Activated CD8-positive, alpha-beta memory T cell treated with anti-CD3 and anti-CD28 coated beads, Interleukin-2, amount 10 ng/mL, durations not matched to agents 7 days and 5 days (primary cell): ENCODE measurements around the gene E4F1. TPM values are rescaled to one million over a fixed set of nuclear protein-coding genes. Genes with fewer than 3 reads are reported as not detected.

ENCODE experiments used
- ATAC-seq: fragments of 150-1000 bp; cut with Tn5 transposase; one replicate; pipeline ENCODE4 v1.10.0; 2021; ENCODE audit warnings: moderate library complexity
- CTCF ChIA-PET: fragments of 350-600 bp; sonication (Branson Sonifier 250); formaldehyde crosslinking; loops from one replicate; lab custom pipeline; 2021; ENCODE audit warnings: antibody characterized with exemption; lab: Charles Lee
- DNase-seq: peaks from one replicate; pipeline ENCODE4 v3.0.0-alpha.2; 2020
- H3K27ac Mint-ChIP-seq: one replicate; pipeline ENCODE4 v1.8.0; 2021; ENCODE audit warnings: mild to moderate bottlenecking, mixed read lengths
- H3K27me3 Mint-ChIP-seq: one replicate; pipeline ENCODE4 v1.8.0; 2021; ENCODE audit warnings: mixed read lengths
- H3K36me3 Mint-ChIP-seq: one replicate; pipeline ENCODE4 v1.8.0; 2021; ENCODE audit warnings: mild to moderate bottlenecking, mixed read lengths
- H3K4me1 Mint-ChIP-seq: one replicate; pipeline ENCODE4 v1.8.0; 2021; ENCODE audit warnings: mixed read lengths
- H3K4me3 Mint-ChIP-seq: one replicate; pipeline ENCODE4 v1.8.0; 2021; ENCODE audit warnings: mild to moderate bottlenecking, moderate library complexity, mixed read lengths
- H3K9me3 Mint-ChIP-seq: one replicate; pipeline ENCODE4 v1.8.0; 2022; ENCODE audit warnings: low read depth, mixed read lengths
- total RNA-seq, 2 experiments: library from RNA; stranded (reverse); gene quantifications; one replicate each; pipeline ENCODE4 v1.2.3, GENCODE V29; 2021

E4F1 gene
- total RNA-seq, 2 experiments from 2014 or later, result 31.3 to 37.1 TPM

GRCh38 chr16:2212362-2213324 is 10.7 kb upstream of the E4F1 start:
- ATAC-seq (no peak), DNase-seq (no peak)
- no peaks in the 10 kb centered on the region for H3K9me3 Mint-ChIP-seq
- peaks cover 23% of the 10 kb centered on the region for H3K4me1 Mint-ChIP-seq
- H3K36me3 Mint-ChIP-seq, result peaks cover 8% of the 10 kb centered on the region
- H3K4me3 Mint-ChIP-seq, result peak overlapping the region; percentile 75
- H3K27me3 Mint-ChIP-seq, result no peaks in the 10 kb centered on the region
- CTCF ChIA-PET, result interaction anchor here (1.3 kb wide), 1 partner anchor 10 kb away, joined by 3 read pairs; the partner anchor contains the start of gene E4F1
- peak overlapping the region; percentile 76 for H3K27ac Mint-ChIP-seq

- Mint-ChIP-seq H3K27ac (peak overlapping the region; percentile 76), H3K36me3 (peaks cover 6% of the 10 kb centered on the region), H3K9me3 (no peaks in the 10 kb centered on the region), H3K4me1 (peaks cover 22% of the 10 kb centered on the region), H3K4me3 (peak overlapping the region; percentile 75), H3K27me3 (no peaks in the 10 kb centered on the region)
- ATAC-seq (no peak), DNase-seq (no peak)
- CTCF ChIA-PET, result interaction anchor here (0.6 to 1.4 kb wide), 6 partner anchors 8 to 74 kb away, joined by 3 to 9 read pairs (median 3); partner anchors contain the start of gene ECI1
Observed at GRCh38 chr16:2213817-2214718, 9.3 kb upstream of the E4F1 start.

GRCh38 chr16:2214719-2214968 is 8.7 kb upstream of the E4F1 start, which contains the start of gene PGP:
TSS of gene PGP (minus strand) at chr16:2214840. CDS start at chr16:2214777, 63 bp downstream.
- DNase-seq, result no peak
- Mint-ChIP-seq H3K27me3 (no peaks in the 10 kb centered on the region), H3K4me1 (peaks cover 22% of the 10 kb centered on the region), H3K27ac (peak within 1 kb of the TSS; percentile 91), H3K36me3 (peaks cover 6% of the 10 kb centered on the region), H3K9me3 (no peaks in the 10 kb centered on the region), H3K4me3 (peak within 1 kb of the TSS; percentile 89)
- peak; percentile 96 for ATAC-seq
- CTCF ChIA-PET, result interaction anchor here (0.6 to 1.6 kb wide), 9 partner anchors 8 to 74 kb away, joined by 3 to 9 read pairs (median 3); partner anchors contain the start of gene ECI1

GRCh38 chr16:2216330-2216729 is 7.1 kb upstream of the E4F1 start:
- Mint-ChIP-seq H3K4me3 (peak overlapping the region; percentile 36), H3K27me3 (no peaks in the 10 kb centered on the region), H3K9me3 (no peaks in the 10 kb centered on the region), H3K4me1 (peaks cover 22% of the 10 kb centered on the region), H3K36me3 (peaks cover 6% of the 10 kb centered on the region), H3K27ac (peak overlapping the region; percentile 57)
- DNase-seq (no peak), ATAC-seq (no peak)
- CTCF ChIA-PET, result interaction anchor here (1.2 to 1.6 kb wide), 2 partner anchors 10 to 35 kb away, joined by 3 to 5 read pairs; partner anchors contain the start of gene ECI1

GRCh38 chr16:2223942-2224486 is 623 bp downstream of the E4F1 start:
- Mint-ChIP-seq H3K4me1 (peaks cover 22% of the 10 kb centered on the region), H3K27me3 (no peaks in the 10 kb centered on the region), H3K4me3 (peak overlapping the region; percentile 78), H3K9me3 (no peaks in the 10 kb centered on the region), H3K27ac (peak overlapping the region; percentile 76), H3K36me3 (no peaks in the 10 kb centered on the region)
- DNase-seq (peak; percentile 65), ATAC-seq (peak; percentile 25)
- CTCF ChIA-PET, result interaction anchor here (1.4 kb wide), 1 partner anchor 116 kb away, joined by 3 read pairs; the partner anchor contains the start of gene ABCA3

GRCh38 chr16:2226245-2226793 is 2.9 kb downstream of the E4F1 start:
- Mint-ChIP-seq H3K4me1 (peaks cover 22% of the 10 kb centered on the region), H3K9me3 (no peaks in the 10 kb centered on the region), H3K27ac (peak overlapping the region; percentile 36), H3K27me3 (no peaks in the 10 kb centered on the region), H3K4me3 (no peak overlapping the region), H3K36me3 (no peaks in the 10 kb centered on the region)
- CTCF ChIA-PET, result interaction anchor here (0.7 to 2.6 kb wide), 3 partner anchors 21 to 128 kb away, joined by 3 to 18 read pairs (median 4); partner anchors contain the start of genes ECI1 and MLST8
- ATAC-seq, result no peak
- DNase-seq, result no peak

- no peaks in the 10 kb centered on the region for H3K36me3 Mint-ChIP-seq
- no peak overlapping the region for H3K4me3 Mint-ChIP-seq
- H3K27ac Mint-ChIP-seq, result peak overlapping the region; percentile 6
- DNase-seq (no peak), ATAC-seq (no peak)
- H3K4me1 Mint-ChIP-seq, result peaks cover 22% of the 10 kb centered on the region
- no peaks in the 10 kb centered on the region for H3K27me3 Mint-ChIP-seq
- CTCF ChIA-PET, result interaction anchor here (1.3 to 2.6 kb wide), 2 partner anchors 22 to 24 kb away, joined by 4 to 18 read pairs; partner anchors contain the start of genes ECI1 and MLST8
- no peaks in the 10 kb centered on the region for H3K9me3 Mint-ChIP-seq
Observed at GRCh38 chr16:2226918-2227317, 3.5 kb downstream of the E4F1 start.

- H3K4me3 Mint-ChIP-seq, result no peak overlapping the region
- H3K9me3 Mint-ChIP-seq, result no peaks in the 10 kb centered on the region
- no peaks in the 10 kb centered on the region for H3K36me3 Mint-ChIP-seq
- no peak overlapping the region for H3K27ac Mint-ChIP-seq
- DNase-seq (no peak), ATAC-seq (no peak)
- H3K4me1 Mint-ChIP-seq, result peaks cover 19% of the 10 kb centered on the region
- CTCF ChIA-PET, result no interaction called here
- no peaks in the 10 kb centered on the region for H3K27me3 Mint-ChIP-seq
Observed at GRCh38 chr16:2228161-2228824, 4.9 kb downstream of the E4F1 start.

- Mint-ChIP-seq H3K36me3 (no peaks in the 10 kb centered on the region), H3K4me1 (peaks cover 19% of the 10 kb centered on the region)
- no peak for ATAC-seq
Observed at GRCh38 chr16:2229091-2229490, 5.7 kb downstream of the E4F1 start.

GRCh38 chr16:2229632-2230250 is 6.3 kb downstream of the E4F1 start:
- Mint-ChIP-seq H3K4me3 (no peak overlapping the region), H3K27ac (no peak overlapping the region), H3K4me1 (peaks cover 13% of the 10 kb centered on the region), H3K36me3 (no peaks in the 10 kb centered on the region), H3K27me3 (no peaks in the 10 kb centered on the region), H3K9me3 (no peaks in the 10 kb centered on the region)
- ATAC-seq (no peak), DNase-seq (no peak)
- CTCF ChIA-PET, result no interaction called here

More at GRCh38 chr16:2229091-2229490, 5.7 kb downstream of the E4F1 start:
- no peaks in the 10 kb centered on the region for H3K9me3 Mint-ChIP-seq
- CTCF ChIA-PET, result no interaction called here
- H3K4me3 Mint-ChIP-seq, result no peak overlapping the region
- H3K27ac Mint-ChIP-seq, result no peak overlapping the region
- no peak for DNase-seq
- no peaks in the 10 kb centered on the region for H3K27me3 Mint-ChIP-seq

GRCh38 chr16:2230376-2230775 is 7.0 kb downstream of the E4F1 start:
- ATAC-seq, result no peak
- no peak overlapping the region for H3K4me3 Mint-ChIP-seq
- peaks cover 9% of the 10 kb centered on the region for H3K4me1 Mint-ChIP-seq
- H3K27ac Mint-ChIP-seq, result no peak overlapping the region
- CTCF ChIA-PET, result interaction anchor here (0.7 kb wide), 1 partner anchor 20 kb away, joined by 3 read pairs; the partner anchor contains the start of gene ECI1
- H3K27me3 Mint-ChIP-seq, result no peaks in the 10 kb centered on the region
- H3K36me3 Mint-ChIP-seq, result peaks cover 2% of the 10 kb centered on the region
- no peaks in the 10 kb centered on the region for H3K9me3 Mint-ChIP-seq
- no peak for DNase-seq
